Right cardiac atrium (tissue), 5 donors: Measurements from ENCODE around the gene SPRED3. TPM values are rescaled to one million over a fixed set of nuclear protein-coding genes. Genes with fewer than 3 reads are reported as not detected.

Source experiments
- ATAC-seq, 2 donors: fragments of 200-7000 bp; cut with Tn5 transposase; one replicate each; pipeline versions ENCODE4 v1.8.0 to v1.9.1; 2020; ENCODE audit warnings: moderate library complexity in 2 of 2, mild to moderate bottlenecking in 1 of 2
- DNase-seq, 3 donors: peaks; one replicate each; pipeline ENCODE4 v3.0.0-alpha.2; 2020
- H3K27ac ChIP-seq: one replicate; pipeline ENCODE4 v1.5.1; 2013; ENCODE audit warnings: mild to moderate bottlenecking, low read length, control low read depth, moderate library complexity
- H3K27me3 ChIP-seq: one replicate; pipeline ENCODE4 v1.6.1; 2013; ENCODE audit not compliant: control insufficient read depth, insufficient read depth
- H3K4me1 ChIP-seq: one replicate; pipeline ENCODE4 v1.6.1; 2013; ENCODE audit warnings: low read length; ENCODE audit not compliant: control insufficient read depth, insufficient read depth
- H3K4me3 ChIP-seq: one replicate; pipeline ENCODE4 v1.5.1; 2013; ENCODE audit warnings: low read length, control low read depth
- H3K9me3 ChIP-seq: one replicate; pipeline ENCODE4 v1.6.1; 2013; ENCODE audit warnings: low read length; ENCODE audit not compliant: control insufficient read depth
- WGBS: extraction: QIAGEN DNeasy Blood & Tissue Kit; methylation state at CpG from one replicate; pipeline ENCODE4 v1.1.7; 2013; 5-methylcytosine and 5-hydroxymethylcytosine counted together
- intact Hi-C, 4 donors: fragments of 100-400 bp; cut with DNase I; formaldehyde crosslinking; loops; one replicate each; pipeline versions ENCODE4 v1.11.0 to v1.14.0; 2022 to 2023
- polyA plus RNA-seq: library from polyadenylated mRNA; stranded (reverse); fragments of 200-250 nt; gene quantifications from one replicate; pipeline ENCODE4 v1.2.3, GENCODE V29; 2013
- total RNA-seq, 4 donors: library from RNA; stranded (reverse); fragmentation: NEBNext Ultra II Directional; extraction: Animal tissue kit (Norgen Biotek cat#: 25700); gene quantifications; one replicate each; pipeline ENCODE4 v1.2.1, GENCODE V29; 2021
- donor health status: healthy with polysubstance abuse.
- donor health status: DM: no; HTN: yes; CAD: no.
- donor health status: DM: no; HTN: no; CAD: no.
- donor health status: DM: no; HTN: yes; CAD: no; lungs with severe emphysema.
- donor health status: DM: yes; HTN: yes; CAD: no.

The SPRED3 gene
- total and polyA plus RNA-seq, 5 donors, result 0.26 to 2.3 (median 0.41) TPM

- H3K27me3 ChIP-seq, result no peaks in the 10 kb centered on the region
- WGBS, result 83% methylated on average over 2 of the region's 2 CpGs
- no peak for ATAC-seq
- H3K27ac ChIP-seq, result no peak overlapping the region
- intact Hi-C loops, result no loop called here
- H3K9me3 ChIP-seq, result no peaks in the 10 kb centered on the region
- no peaks in the 10 kb centered on the region for H3K4me1 ChIP-seq
- no peak overlapping the region for H3K4me3 ChIP-seq
- no peak for DNase-seq
These were observed 49.4 kb downstream of the SPRED3 start for GRCh38 chr19:38437917-38438316.

- 72% methylated on average over 14 of the region's 14 CpGs for WGBS
- ATAC-seq (no peak), DNase-seq (no peak)
- H3K27me3 ChIP-seq, result no peaks in the 10 kb centered on the region
- H3K9me3 ChIP-seq, result no peaks in the 10 kb centered on the region
- H3K4me1 ChIP-seq, result no peaks in the 10 kb centered on the region
- H3K4me3 ChIP-seq, result no peak overlapping the region
- H3K27ac ChIP-seq, result no peak overlapping the region
- intact Hi-C loops, result no loop called here
These were observed 52.1 kb downstream of the SPRED3 start for GRCh38 chr19:38440592-38440991.

- Histone ChIP-seq H3K27ac (no peak overlapping the region), H3K9me3 (no peaks in the 10 kb centered on the region), H3K4me1 (no peaks in the 10 kb centered on the region), H3K27me3 (no peaks in the 10 kb centered on the region), H3K4me3 (no peak overlapping the region)
- ATAC-seq (no peak), DNase-seq (no peak)
- intact Hi-C loops, result no loop called here
- WGBS, result 33% methylated on average over 7 of the region's 7 CpGs
These were observed 53.3 kb downstream of the SPRED3 start for GRCh38 chr19:38441657-38442348.

GRCh38 chr19:38442736-38443135 is 54.2 kb downstream of the SPRED3 start:
- no peaks in the 10 kb centered on the region for H3K4me1 ChIP-seq
- H3K4me3 ChIP-seq, result no peak overlapping the region
- no peak for DNase-seq
- ATAC-seq, result no peak
- H3K27ac ChIP-seq, result no peak overlapping the region
- WGBS, result 86% methylated on average over 9 of the region's 9 CpGs
- H3K27me3 ChIP-seq, result no peaks in the 10 kb centered on the region
- no peaks in the 10 kb centered on the region for H3K9me3 ChIP-seq
- intact Hi-C loops, result no loop called here

- DNase-seq (no peak), ATAC-seq (no peak)
- H3K4me3 ChIP-seq, result no peak overlapping the region
- no peaks in the 10 kb centered on the region for H3K27me3 ChIP-seq
- WGBS, result 87% methylated on average over 15 of the region's 15 CpGs
- no peaks in the 10 kb centered on the region for H3K9me3 ChIP-seq
- H3K27ac ChIP-seq, result no peak overlapping the region
- H3K4me1 ChIP-seq, result no peaks in the 10 kb centered on the region
- intact Hi-C loops, result no loop called here
These were observed 55.0 kb downstream of the SPRED3 start for GRCh38 chr19:38443458-38443999.

- Histone ChIP-seq H3K9me3 (no peaks in the 10 kb centered on the region), H3K27me3 (no peaks in the 10 kb centered on the region), H3K4me1 (no peaks in the 10 kb centered on the region), H3K4me3 (no peak overlapping the region), H3K27ac (no peak overlapping the region)
- DNase-seq (no peak), ATAC-seq (no peak)
- intact Hi-C loops, result no loop called here
- 84% methylated on average over 7 of the region's 7 CpGs for WGBS
These were observed 55.5 kb downstream of the SPRED3 start for GRCh38 chr19:38444026-38444425.

GRCh38 chr19:38445362-38445761 is 56.9 kb downstream of the SPRED3 start:
- no peak for ATAC-seq
- intact Hi-C loops, result no loop called here
- WGBS, result 95% methylated on average over 7 of the region's 7 CpGs
- Histone ChIP-seq H3K4me3 (no peak overlapping the region), H3K9me3 (no peaks in the 10 kb centered on the region), H3K27me3 (no peaks in the 10 kb centered on the region), H3K4me1 (no peaks in the 10 kb centered on the region), H3K27ac (no peak overlapping the region)
- no peak for DNase-seq

GRCh38 chr19:38448225-38448624 is 59.7 kb downstream of the SPRED3 start:
- no peaks in the 10 kb centered on the region for H3K4me1 ChIP-seq
- DNase-seq (no peak), ATAC-seq (no peak)
- intact Hi-C loops, result no loop called here
- H3K27ac ChIP-seq, result no peak overlapping the region
- no peak overlapping the region for H3K4me3 ChIP-seq
- H3K27me3 ChIP-seq, result no peaks in the 10 kb centered on the region
- WGBS, result 92% methylated on average over 9 of the region's 9 CpGs
- no peaks in the 10 kb centered on the region for H3K9me3 ChIP-seq

Other genes starting within 250 kb of the SPRED3 start
- gene DPF1, start 164.5 kb upstream of the SPRED3 start, total RNA-seq, result under 1 TPM in 1 of 4 donors, not detected in 3; 0.36 TPM
- 0.09 TPM for gene DPF1, start 164.5 kb upstream of the SPRED3 start, polyA plus RNA-seq
- gene PPP1R14A, start 132.3 kb upstream of the SPRED3 start, total RNA-seq, result 10 to 100 TPM; 13.3 to 29.0 (median 21.7) TPM
- gene PPP1R14A, start 132.3 kb upstream of the SPRED3 start, polyA plus RNA-seq, result 51.1 TPM
- 10 to 100 TPM in 3 of 4 donors, 1 to 10 TPM in 1; 9.0 to 16.6 (median 12.2) TPM for gene SPINT2, start 124.1 kb upstream of the SPRED3 start, total RNA-seq
- 5.7 TPM for gene SPINT2, start 124.1 kb upstream of the SPRED3 start, polyA plus RNA-seq
- under 1 TPM in 2 of 4 donors, not detected in 2; 0.57 to 0.89 TPM for gene C19orf33, start 84.4 kb upstream of the SPRED3 start, total RNA-seq
- gene C19orf33, start 84.4 kb upstream of the SPRED3 start, polyA plus RNA-seq, result 4.3 TPM
- 10 to 100 TPM; 15.9 to 24.4 (median 19.9) TPM for gene YIF1B, start 72.8 kb upstream of the SPRED3 start, total RNA-seq
- gene YIF1B, start 72.8 kb upstream of the SPRED3 start, polyA plus RNA-seq, result 25.7 TPM
- gene KCNK6, start 68.9 kb upstream of the SPRED3 start, total RNA-seq, result 1 to 10 TPM; 2.2 to 3.0 (median 2.8) TPM
- gene KCNK6, start 68.9 kb upstream of the SPRED3 start, polyA plus RNA-seq, result 2.4 TPM
- gene CATSPERG, start 52.9 kb upstream of the SPRED3 start, total RNA-seq, result 1 to 10 TPM; 1.2 to 2.0 (median 1.6) TPM
- 1.4 TPM for gene CATSPERG, start 52.9 kb upstream of the SPRED3 start, polyA plus RNA-seq
- gene PSMD8, start 14.1 kb upstream of the SPRED3 start, total RNA-seq, result 100 to 1,000 TPM; 223 to 311 (median 259) TPM
- gene PSMD8, start 14.1 kb upstream of the SPRED3 start, polyA plus RNA-seq, result 255 TPM
- 1 to 10 TPM in 1 of 4 donors, under 1 TPM in 3; 0.09 to 1.3 (median 0.63) TPM for gene GGN, start 663 bp upstream of the SPRED3 start, total RNA-seq
- gene GGN, start 663 bp upstream of the SPRED3 start, polyA plus RNA-seq, result 0.11 TPM
- 10 to 100 TPM; 10.4 to 16.7 (median 13.6) TPM for gene FAM98C, start 14.4 kb downstream of the SPRED3 start, total RNA-seq
- 10.3 TPM for gene FAM98C, start 14.4 kb downstream of the SPRED3 start, polyA plus RNA-seq
- gene RASGRP4, start 37.5 kb downstream of the SPRED3 start, total RNA-seq, result 1 to 10 TPM; 1.3 to 3.2 (median 1.8) TPM
- 0.81 TPM for gene RASGRP4, start 37.5 kb downstream of the SPRED3 start, polyA plus RNA-seq
- gene RYR1, start 45.0 kb downstream of the SPRED3 start, total RNA-seq, result 1 to 10 TPM in 3 of 4 donors, under 1 TPM in 1; 0.80 to 1.6 (median 1.2) TPM
- 1.1 TPM for gene RYR1, start 45.0 kb downstream of the SPRED3 start, polyA plus RNA-seq
- 1 to 10 TPM; 1.0 to 4.4 (median 3.0) TPM for gene MAP4K1, start 229.3 kb downstream of the SPRED3 start, total RNA-seq
- 0.88 TPM for gene MAP4K1, start 229.3 kb downstream of the SPRED3 start, polyA plus RNA-seq
- gene EIF3K, start 230.5 kb downstream of the SPRED3 start, total RNA-seq, result 100 to 1,000 TPM; 477 to 576 (median 534) TPM
- gene EIF3K, start 230.5 kb downstream of the SPRED3 start, polyA plus RNA-seq, result 829 TPM